Mucosa of stomach (tissue), 1 donor: ENCODE data around the gene HOXC6.
"Not testable (repeated sequence)": the region's sequence is repeated elsewhere in the genome, so short reads cannot be mapped to it uniquely, and the experiment has no call there.

Experiments used
- H3K27me3 ChIP-seq: one replicate; pipeline ENCODE4 v1.7.0; 2013; ENCODE audit warnings: mild to moderate bottlenecking, low read length; ENCODE audit not compliant: control insufficient read depth, insufficient read depth
- H3K36me3 ChIP-seq: one replicate; pipeline ENCODE4 v1.7.0; 2013; ENCODE audit warnings: low read length; ENCODE audit not compliant: control insufficient read depth, insufficient read depth
- H3K4me1 ChIP-seq: one replicate; pipeline ENCODE4 v1.7.0; 2013; ENCODE audit warnings: mild to moderate bottlenecking, low read length; ENCODE audit not compliant: control insufficient read depth, insufficient read depth
- H3K4me3 ChIP-seq: one replicate; pipeline ENCODE4 v1.7.0; 2013; ENCODE audit warnings: low read length
- H3K9ac ChIP-seq: one replicate; pipeline ENCODE4 v1.7.0; 2013; ENCODE audit warnings: mild to moderate bottlenecking, low read length, moderate library complexity
- H3K9me3 ChIP-seq: one replicate; pipeline ENCODE4 v1.7.0; 2013; ENCODE audit warnings: mild to moderate bottlenecking, low read length, moderate library complexity; ENCODE audit not compliant: control insufficient read depth
- donor health status: Pancreatic carcinoma.

The HOXC6 gene

GRCh38 chr12:54041097-54041690 lies 13.0 kb downstream of the HOXC6 start:
- H3K36me3 ChIP-seq, result no peaks in the 10 kb centered on the region
- peaks cover 18% of the 10 kb centered on the region for H3K4me1 ChIP-seq
- peaks cover 41% of the 10 kb centered on the region for H3K27me3 ChIP-seq
- no peak overlapping the region for H3K4me3 ChIP-seq
- H3K9me3 ChIP-seq, result no peaks in the 10 kb centered on the region
- no peak overlapping the region for H3K9ac ChIP-seq

GRCh38 chr12:54042033-54042432 lies 13.8 kb downstream of the HOXC6 start:
- H3K9me3 ChIP-seq, H3K4me3 ChIP-seq, H3K9ac ChIP-seq, H3K36me3 ChIP-seq: not testable (repeated sequence)
- H3K4me1 ChIP-seq, result peaks cover 25% of the 10 kb centered on the region
- peaks cover 50% of the 10 kb centered on the region for H3K27me3 ChIP-seq

- Histone ChIP-seq H3K9me3 (no peaks in the 10 kb centered on the region), H3K36me3 (no peaks in the 10 kb centered on the region), H3K27me3 (peaks cover 62% of the 10 kb centered on the region), H3K9ac (no peak overlapping the region), H3K4me1 (peaks cover 29% of the 10 kb centered on the region), H3K4me3 (no peak overlapping the region)
Measured at GRCh38 chr12:54042970-54043853, 15.0 kb downstream of the HOXC6 start.

- H3K9me3 ChIP-seq, result no peaks in the 10 kb centered on the region
- no peak overlapping the region for H3K4me3 ChIP-seq
- H3K4me1 ChIP-seq, result peaks cover 17% of the 10 kb centered on the region
- H3K36me3 ChIP-seq, result no peaks in the 10 kb centered on the region
- peaks cover 63% of the 10 kb centered on the region for H3K27me3 ChIP-seq
- no peak overlapping the region for H3K9ac ChIP-seq
Measured at GRCh38 chr12:54044425-54045103, 16.3 kb downstream of the HOXC6 start.

- Histone ChIP-seq H3K9me3 (no peaks in the 10 kb centered on the region), H3K4me3 (no peak overlapping the region), H3K9ac (no peak overlapping the region), H3K4me1 (peaks cover 11% of the 10 kb centered on the region), H3K36me3 (no peaks in the 10 kb centered on the region), H3K27me3 (peaks cover 60% of the 10 kb centered on the region)
Measured at GRCh38 chr12:54045401-54045800, 17.2 kb downstream of the HOXC6 start.

- Histone ChIP-seq H3K4me3 (no peak overlapping the region), H3K36me3 (no peaks in the 10 kb centered on the region), H3K27me3 (peaks cover 60% of the 10 kb centered on the region), H3K9ac (no peak overlapping the region), H3K4me1 (peaks cover 11% of the 10 kb centered on the region), H3K9me3 (no peaks in the 10 kb centered on the region)
Measured at GRCh38 chr12:54045868-54046521, 17.8 kb downstream of the HOXC6 start.

GRCh38 chr12:54046809-54047159 lies 18.5 kb downstream of the HOXC6 start:
- Histone ChIP-seq H3K9ac (no peak overlapping the region), H3K27me3 (peaks cover 67% of the 10 kb centered on the region), H3K36me3 (no peaks in the 10 kb centered on the region), H3K4me3 (no peak overlapping the region), H3K4me1 (peaks cover 11% of the 10 kb centered on the region), H3K9me3 (no peaks in the 10 kb centered on the region)

- no peaks in the 10 kb centered on the region for H3K36me3 ChIP-seq
- H3K27me3 ChIP-seq, result peaks cover 67% of the 10 kb centered on the region
- H3K4me1 ChIP-seq, result peaks cover 11% of the 10 kb centered on the region
- H3K9ac ChIP-seq, result no peak overlapping the region
- H3K4me3 ChIP-seq, result no peak overlapping the region
- H3K9me3 ChIP-seq, result no peaks in the 10 kb centered on the region
Measured at GRCh38 chr12:54047160-54047963, 19.1 kb downstream of the HOXC6 start.

- H3K27me3 ChIP-seq, result peaks cover 68% of the 10 kb centered on the region
- H3K36me3 ChIP-seq, result no peaks in the 10 kb centered on the region
- H3K9ac ChIP-seq, result no peak overlapping the region
- peaks cover 15% of the 10 kb centered on the region for H3K4me1 ChIP-seq
- no peak overlapping the region for H3K4me3 ChIP-seq
- no peaks in the 10 kb centered on the region for H3K9me3 ChIP-seq
Measured at GRCh38 chr12:54047964-54048303, 19.7 kb downstream of the HOXC6 start.

GRCh38 chr12:54048406-54049093 lies 20.3 kb downstream of the HOXC6 start:
- Histone ChIP-seq H3K4me3 (no peak overlapping the region), H3K27me3 (peaks cover 70% of the 10 kb centered on the region), H3K9ac (no peak overlapping the region), H3K9me3 (no peaks in the 10 kb centered on the region), H3K36me3 (no peaks in the 10 kb centered on the region), H3K4me1 (peaks cover 20% of the 10 kb centered on the region)

- Histone ChIP-seq H3K4me3 (no peak overlapping the region), H3K27me3 (peaks cover 73% of the 10 kb centered on the region), H3K9me3 (no peaks in the 10 kb centered on the region), H3K36me3 (no peaks in the 10 kb centered on the region), H3K9ac (no peak overlapping the region), H3K4me1 (peaks cover 20% of the 10 kb centered on the region)
Measured at GRCh38 chr12:54049108-54049507, 20.9 kb downstream of the HOXC6 start.
